Islet of Langerhans (tissue), 1 donor: ENCODE measurements around the gene ALDH1A3.
"Not testable (repeated sequence)": the region's sequence is repeated elsewhere in the genome, so short reads cannot be mapped to it uniquely, and the experiment has no call there.

Experiments
- FAIRE-seq: peaks from one replicate; lab custom pipeline; 2011; peaks lifted over from hg19 to GRCh38; lab: Jason Lieb, UNC

The ALDH1A3 gene

DNA sequence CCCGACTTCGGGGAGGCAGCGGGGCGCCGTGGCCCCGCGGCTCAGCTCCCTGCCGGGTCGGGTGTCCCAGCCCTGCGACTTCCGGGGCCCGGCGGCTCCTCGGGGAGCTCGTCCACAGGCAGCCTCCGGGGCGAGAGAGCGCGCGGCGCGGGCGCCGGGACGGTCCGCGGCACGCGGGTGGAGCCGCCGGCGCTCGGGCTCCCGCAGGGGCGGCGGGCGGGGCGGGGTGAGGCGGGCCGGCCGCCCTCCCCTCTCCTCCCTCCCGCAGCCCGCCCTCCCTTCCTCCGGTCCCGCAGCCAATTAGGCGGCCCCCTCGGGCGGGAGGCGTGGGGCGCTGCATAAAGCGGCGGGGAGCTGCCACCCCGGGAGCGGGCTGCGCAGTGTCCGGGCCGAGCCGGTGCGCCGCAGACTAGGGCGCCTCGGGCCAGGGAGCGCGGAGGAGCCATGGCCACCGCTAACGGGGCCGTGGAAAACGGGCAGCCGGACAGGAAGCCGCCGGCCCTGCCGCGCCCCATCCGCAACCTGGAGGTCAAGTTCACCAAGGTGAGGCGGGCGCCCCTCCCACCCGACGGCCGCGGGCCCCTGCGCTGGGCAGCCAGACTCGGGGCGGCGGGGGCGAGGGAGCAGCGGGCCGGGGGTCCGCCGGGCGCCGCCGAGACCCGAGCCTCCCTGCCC is at the start of gene ALDH1A3:
Gene ALDH1A3, plus strand, starts transcription at position 368 of the 675 bp plus-strand sequence. Its CDS starts 77 bp downstream, at position 445.
- no peak for FAIRE-seq

DNA sequence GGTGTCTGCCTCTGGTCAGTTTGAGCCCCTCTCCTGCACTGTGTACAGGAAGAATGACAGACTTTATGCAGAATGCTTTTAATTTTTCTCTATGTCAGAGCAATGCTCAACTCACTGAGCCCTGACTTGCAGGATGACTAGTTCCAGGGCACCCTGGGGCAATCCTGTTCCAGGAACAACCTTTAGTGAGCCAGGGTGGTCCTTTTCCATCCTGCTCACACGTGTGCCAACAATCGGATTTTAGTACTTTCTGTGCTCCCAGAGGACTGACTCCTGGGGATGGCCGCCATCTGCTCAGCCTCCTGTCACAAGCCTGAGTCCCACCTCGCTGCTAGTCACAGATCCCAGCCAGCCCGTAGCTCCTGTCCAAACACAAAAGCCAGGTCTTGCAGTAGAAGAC is 48.2 kb upstream of the ALDH1A3 start:
- FAIRE-seq = no peak

- no peak for FAIRE-seq
These were observed 47.3 kb upstream of the ALDH1A3 start for GRCh38 chr15:100832149-100832942.

GRCh38 chr15:100833417-100834389 is 45.9 kb upstream of the ALDH1A3 start:
- FAIRE-seq = no peak

DNA sequence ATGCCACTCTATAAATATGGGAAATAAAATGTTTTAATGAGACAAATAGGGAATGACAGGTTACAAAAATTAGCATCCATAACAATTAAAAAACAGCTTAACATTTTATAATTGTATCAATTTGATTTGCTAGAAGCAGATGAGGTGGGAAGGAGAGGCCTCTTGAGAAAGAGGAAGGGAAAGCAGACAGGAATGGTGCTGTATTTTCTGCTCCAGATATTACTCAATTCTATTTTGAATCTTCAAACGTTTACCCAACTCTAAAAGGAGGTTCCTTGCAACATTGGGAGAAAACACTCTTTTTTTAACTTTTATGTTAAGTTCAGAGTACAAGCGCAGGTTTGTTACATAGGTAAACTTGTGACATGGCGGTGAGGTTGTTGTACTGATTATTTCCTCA is 44.9 kb upstream of the ALDH1A3 start:
- no peak for FAIRE-seq

GRCh38 chr15:100835636-100836035 is 44.0 kb upstream of the ALDH1A3 start:
- no peak for FAIRE-seq

GRCh38 chr15:100836501-100836900 is 43.1 kb upstream of the ALDH1A3 start:
- FAIRE-seq = no peak

DNA sequence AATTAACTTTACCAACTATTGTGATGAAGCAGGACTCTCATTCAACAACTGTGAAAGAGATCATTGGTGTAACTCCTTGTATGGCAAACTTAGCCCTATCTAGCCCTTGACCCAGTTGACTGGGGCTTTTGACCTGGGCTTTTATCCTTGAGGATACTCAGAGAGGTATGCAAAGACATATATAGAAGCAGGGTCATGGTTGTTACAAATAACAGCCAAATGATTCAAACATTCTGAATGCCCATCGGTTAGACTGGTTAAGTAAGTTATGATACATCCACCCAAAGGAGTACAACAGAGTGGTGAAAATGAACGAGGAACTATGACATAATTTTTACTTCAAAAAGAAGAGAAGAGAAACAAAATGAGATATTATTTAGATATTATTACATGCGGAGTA is 38.2 kb upstream of the ALDH1A3 start:
- no peak for FAIRE-seq

DNA sequence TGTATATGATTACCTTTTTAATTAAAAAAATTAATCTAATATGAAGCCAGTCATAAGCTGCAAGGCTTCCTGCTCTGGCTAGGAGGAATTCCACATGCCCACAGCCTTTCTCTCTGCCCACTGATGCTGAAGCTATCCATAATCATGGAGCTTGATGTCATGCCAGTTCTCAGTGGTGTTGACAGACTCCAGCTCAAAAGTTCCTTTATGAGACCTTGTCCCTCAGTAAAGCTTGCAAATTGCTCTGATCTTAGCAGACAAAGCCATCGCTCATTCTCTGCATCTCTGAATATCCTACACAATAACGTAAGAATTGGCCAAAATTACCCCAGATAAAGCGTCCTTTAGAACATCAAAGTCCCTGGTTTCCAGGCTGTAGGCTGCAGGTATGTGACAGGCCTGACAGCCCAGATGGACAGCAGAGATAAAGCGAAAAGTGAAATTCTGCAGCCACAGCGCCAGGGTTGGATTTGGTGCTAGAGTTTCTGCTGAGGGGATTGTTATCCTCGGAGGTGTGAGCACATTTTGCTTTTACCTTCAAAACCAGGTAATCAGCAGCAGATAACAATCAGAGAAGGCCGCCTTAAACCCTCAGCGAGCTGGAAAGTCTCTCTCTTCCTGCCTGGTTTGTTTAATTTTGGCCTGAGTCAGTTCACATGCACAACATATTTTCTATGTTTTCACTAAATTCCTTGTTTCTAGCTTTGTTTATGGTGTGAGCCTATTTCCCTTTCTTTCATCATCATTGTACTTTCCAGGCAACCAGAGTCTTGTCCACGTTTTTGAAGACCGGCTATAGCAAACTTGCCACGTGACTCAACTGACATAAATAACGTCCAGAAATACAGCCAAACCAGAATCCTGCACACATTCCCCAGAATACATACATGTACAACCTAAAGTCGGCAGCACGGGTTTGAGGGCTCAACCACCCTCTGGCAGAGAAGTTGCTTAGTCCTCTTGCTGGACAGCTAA is 36.6 kb upstream of the ALDH1A3 start:
- no peak for FAIRE-seq

GRCh38 chr15:100844167-100844566 is 35.5 kb upstream of the ALDH1A3 start:
- FAIRE-seq = no peak

DNA sequence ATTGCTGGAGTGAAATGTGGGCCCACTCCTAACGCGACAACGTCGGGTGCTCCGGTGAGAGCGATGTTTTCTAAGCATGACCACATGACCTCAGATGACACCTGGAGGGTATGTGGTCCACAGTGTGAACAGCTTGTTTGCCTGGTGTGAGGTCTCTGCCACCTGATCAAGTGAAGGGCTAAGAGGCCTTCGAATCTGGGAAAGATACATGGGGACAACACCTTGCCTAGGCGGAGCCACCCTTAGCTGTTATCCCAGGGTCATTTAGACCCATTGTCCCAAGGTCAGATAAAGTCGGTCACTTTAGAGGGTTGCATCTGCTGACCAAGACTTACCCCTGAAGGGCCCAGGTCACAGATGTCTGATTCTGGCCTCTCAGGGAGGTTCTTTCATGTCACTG is 34.9 kb upstream of the ALDH1A3 start:
- no peak for FAIRE-seq

- FAIRE-seq = no peak
These were observed 32.4 kb upstream of the ALDH1A3 start for GRCh38 chr15:100847194-100847593.

DNA sequence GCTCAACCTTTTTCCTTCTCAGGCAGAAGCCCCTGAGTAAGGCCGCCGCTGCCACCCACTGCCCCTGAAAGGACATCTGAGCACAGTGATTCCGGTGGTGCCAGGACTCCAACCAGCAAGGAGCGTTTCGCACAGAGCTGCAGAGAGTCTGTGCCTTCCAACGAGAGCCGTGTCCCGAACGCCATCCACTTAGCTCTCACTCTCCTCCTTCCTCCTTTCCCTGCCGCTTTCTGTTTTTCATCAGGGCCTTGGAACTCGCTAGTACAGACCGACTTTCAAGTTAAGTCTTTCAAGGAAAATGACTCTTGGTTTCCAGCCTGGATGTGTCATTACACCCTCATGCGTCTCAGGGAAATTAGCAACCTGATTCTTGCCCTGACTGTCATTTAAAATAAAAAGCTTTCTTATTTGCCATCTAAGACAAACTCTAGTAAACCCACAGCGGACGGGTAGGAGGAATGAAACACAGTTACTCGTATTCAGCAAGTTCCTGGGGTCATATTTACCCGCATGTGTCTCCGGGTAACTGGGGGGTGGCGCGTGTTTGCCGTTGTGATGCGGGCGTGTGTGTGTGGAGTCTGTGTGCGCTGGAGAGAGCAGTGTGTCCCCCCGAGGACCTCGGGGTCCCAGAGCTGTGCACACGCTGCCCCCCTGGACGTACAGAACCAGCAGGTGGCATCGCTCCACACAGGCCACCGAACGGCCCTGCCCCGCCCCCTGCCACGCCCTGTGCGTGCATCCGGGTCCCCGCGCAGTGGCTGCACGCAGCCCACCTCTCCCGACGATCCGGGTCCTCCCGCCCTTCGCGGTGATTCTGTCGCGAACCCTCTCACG is 30.4 kb upstream of the ALDH1A3 start:
- FAIRE-seq = no peak

DNA sequence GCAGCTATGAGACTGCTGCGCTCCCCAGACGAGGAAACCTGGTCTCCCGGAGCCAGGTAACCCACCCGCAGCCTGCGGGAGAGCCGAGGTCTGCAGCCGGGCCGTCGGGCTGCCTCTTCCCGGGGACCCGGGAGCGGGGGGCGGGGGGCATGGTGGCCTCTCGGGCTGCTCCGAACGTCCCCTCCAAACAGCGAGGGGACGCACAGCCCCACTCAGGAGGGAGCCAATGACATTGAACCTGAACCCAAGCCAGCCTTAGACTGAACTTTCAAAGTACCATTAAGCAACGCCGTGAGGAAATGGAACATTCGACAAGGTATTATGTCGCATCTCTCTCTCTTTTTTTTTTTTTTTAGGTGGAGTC is 29.8 kb upstream of the ALDH1A3 start:
- FAIRE-seq = no peak

- FAIRE-seq = not testable (repeated sequence)
These were observed 28.1 kb upstream of the ALDH1A3 start for GRCh38 chr15:100851428-100852015.

- FAIRE-seq = no peak
These were observed 27.0 kb upstream of the ALDH1A3 start for GRCh38 chr15:100852630-100853029.

GRCh38 chr15:100853676-100854440 is 25.8 kb upstream of the ALDH1A3 start:
- no peak for FAIRE-seq

- no peak for FAIRE-seq
These were observed 22.8 kb upstream of the ALDH1A3 start for GRCh38 chr15:100856867-100857266.

DNA sequence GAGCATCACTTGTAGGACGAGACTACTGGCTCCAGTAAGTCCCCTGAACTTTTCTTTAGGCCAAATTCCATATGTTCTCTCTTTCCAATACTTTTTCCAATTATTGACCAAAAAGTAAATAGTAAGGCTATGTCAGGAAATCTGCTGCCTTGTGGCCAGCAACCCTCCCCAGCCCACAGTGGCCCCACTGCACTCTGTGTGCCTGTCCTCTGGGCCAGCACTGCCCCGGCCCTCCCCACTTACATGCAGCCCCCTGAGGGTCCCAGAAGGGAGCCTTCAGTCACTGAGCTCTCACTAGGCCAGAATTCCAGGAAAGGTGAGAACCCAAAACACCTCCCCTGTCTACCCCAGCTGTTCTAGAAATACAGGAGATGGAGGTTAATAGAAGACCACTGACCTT is 21.3 kb upstream of the ALDH1A3 start:
- no peak for FAIRE-seq
